ENCODE measurements around the gene COPA. TPM values are rescaled to one million over a fixed set of nuclear protein-coding genes. Genes with fewer than 3 reads are reported as not detected.

Gene COPA
- total RNA-seq, 1 donor: 322 TPM

- H3K4me3 ChIP-seq (ENCODE audit: low read depth, low read length): no peak overlapping the region
- peak; percentile 71 for TF ChIP-seq CTCF (IDR thresholded peaks at IDR 0.05; ENCODE audit: insufficient read depth, low read depth, low read length)
Measured at GRCh38 chr1:160251687-160252526, 91.1 kb downstream of the COPA start.

GRCh38 chr1:160251011-160251410, 92.0 kb downstream of the COPA start:
- H3K4me3 ChIP-seq (ENCODE audit: low read depth, low read length): no peak overlapping the region
- DNase-seq (ENCODE audit: low read depth): no peak
- no peak for TF ChIP-seq CTCF (IDR thresholded peaks at IDR 0.05; ENCODE audit: insufficient read depth, low read depth, low read length)

More at GRCh38 chr1:160251687-160252526, 91.1 kb downstream of the COPA start:
- DNase-seq (ENCODE audit: low read depth): peak; percentile 82

- TF ChIP-seq CTCF (IDR thresholded peaks at IDR 0.05; ENCODE audit: insufficient read depth, low read depth, low read length): no peak
- no peak for DNase-seq (ENCODE audit: low read depth)
- no peak overlapping the region for H3K4me3 ChIP-seq (ENCODE audit: low read depth, low read length)
Measured at GRCh38 chr1:160247053-160247452, 96.0 kb downstream of the COPA start.

- no peak overlapping the region for H3K4me3 ChIP-seq (ENCODE audit: low read depth, low read length)
- DNase-seq (ENCODE audit: low read depth): no peak
- TF ChIP-seq CTCF (IDR thresholded peaks at IDR 0.05; ENCODE audit: insufficient read depth, low read depth, low read length): no peak
Measured at GRCh38 chr1:160245434-160245833, 97.6 kb downstream of the COPA start.

GRCh38 chr1:160244209-160244608, 98.8 kb downstream of the COPA start:
- no peak for DNase-seq (ENCODE audit: low read depth)
- TF ChIP-seq CTCF (IDR thresholded peaks at IDR 0.05; ENCODE audit: insufficient read depth, low read depth, low read length): no peak

GRCh38 chr1:160243767-160244166, 99.3 kb downstream of the COPA start:
- no peak for DNase-seq (ENCODE audit: low read depth)
- no peak overlapping the region for H3K4me3 ChIP-seq (ENCODE audit: low read depth, low read length)
- no peak for TF ChIP-seq CTCF (IDR thresholded peaks at IDR 0.05; ENCODE audit: insufficient read depth, low read depth, low read length)

More at GRCh38 chr1:160244209-160244608, 98.8 kb downstream of the COPA start:
- H3K4me3 ChIP-seq (ENCODE audit: low read depth, low read length): no peak overlapping the region
